SK-N-SH treated with all-trans-retinoic acid at 6 μM for 48 hours (cell line): Measurements from ENCODE around the gene TDRD9.

ENCODE experiments used
- RARB ChIP-seq: fragments of 250-450 bp; sonication (Bioruptor Pico); IDR thresholded peaks from 2 replicates; pipeline ENCODE4 v1.8.0; 2021; ENCODE audit warnings: mild to moderate bottlenecking, moderate library complexity
- ZC3H10 ChIP-seq: fragments of 250-450 bp; sonication (Bioruptor Pico); IDR thresholded peaks from 2 replicates; pipeline ENCODE4 v1.5.1; 2021; ENCODE audit warnings: mild to moderate bottlenecking, moderate library complexity
- TF ChIP-seq, protein P1 (sequence below): fragments of 250-450 bp; sonication (Bioruptor Pico); IDR thresholded peaks from 2 replicates; pipeline ENCODE4 v1.5.1; 2020; ENCODE audit warnings: low read depth, mild to moderate bottlenecking, moderate library complexity
- TF ChIP-seq, protein P2 (sequence below): fragments of 250-450 bp; sonication (Bioruptor Pico); IDR thresholded peaks from 2 replicates; pipeline ENCODE4 v1.8.0; 2021; ENCODE audit warnings: low read depth, mild to moderate bottlenecking, moderate library complexity, borderline replicate concordance

DNA sequence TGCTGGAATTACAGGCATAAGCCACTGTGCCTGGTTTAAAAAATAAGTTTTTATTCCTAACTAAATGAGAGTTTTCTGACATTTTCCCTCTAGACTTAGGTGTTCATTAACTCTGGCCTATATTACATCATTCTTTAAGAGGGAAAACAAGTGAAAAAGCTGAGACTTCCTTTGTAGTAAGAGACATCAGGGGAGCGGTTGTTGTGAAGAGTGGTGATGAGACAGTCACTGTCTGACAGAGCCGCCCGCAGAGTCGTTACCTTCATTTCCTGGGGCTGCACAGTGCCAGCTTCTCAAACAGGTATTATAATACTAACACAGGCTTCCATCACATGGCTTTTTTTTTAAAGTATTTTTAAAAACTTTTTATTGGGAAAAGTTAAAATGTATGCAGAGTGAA is 19.7 kb upstream of the TDRD9 start:
- no peak for TF ChIP-seq ZC3H10 (CRISPR knock-in tag)
- TF ChIP-seq, protein P1, sequence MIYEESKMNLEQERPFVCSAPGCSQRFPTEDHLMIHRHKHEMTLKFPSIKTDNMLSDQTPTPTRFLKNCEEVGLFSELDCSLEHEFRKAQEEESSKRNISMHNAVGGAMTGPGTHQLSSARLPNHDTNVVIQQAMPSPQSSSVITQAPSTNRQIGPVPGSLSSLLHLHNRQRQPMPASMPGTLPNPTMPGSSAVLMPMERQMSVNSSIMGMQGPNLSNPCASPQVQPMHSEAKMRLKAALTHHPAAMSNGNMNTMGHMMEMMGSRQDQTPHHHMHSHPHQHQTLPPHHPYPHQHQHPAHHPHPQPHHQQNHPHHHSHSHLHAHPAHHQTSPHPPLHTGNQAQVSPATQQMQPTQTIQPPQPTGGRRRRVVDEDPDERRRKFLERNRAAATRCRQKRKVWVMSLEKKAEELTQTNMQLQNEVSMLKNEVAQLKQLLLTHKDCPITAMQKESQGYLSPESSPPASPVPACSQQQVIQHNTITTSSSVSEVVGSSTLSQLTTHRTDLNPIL (CRISPR knock-in tag), result no peak
- TF ChIP-seq RARB (CRISPR knock-in tag), result no peak
- TF ChIP-seq, protein P2, sequence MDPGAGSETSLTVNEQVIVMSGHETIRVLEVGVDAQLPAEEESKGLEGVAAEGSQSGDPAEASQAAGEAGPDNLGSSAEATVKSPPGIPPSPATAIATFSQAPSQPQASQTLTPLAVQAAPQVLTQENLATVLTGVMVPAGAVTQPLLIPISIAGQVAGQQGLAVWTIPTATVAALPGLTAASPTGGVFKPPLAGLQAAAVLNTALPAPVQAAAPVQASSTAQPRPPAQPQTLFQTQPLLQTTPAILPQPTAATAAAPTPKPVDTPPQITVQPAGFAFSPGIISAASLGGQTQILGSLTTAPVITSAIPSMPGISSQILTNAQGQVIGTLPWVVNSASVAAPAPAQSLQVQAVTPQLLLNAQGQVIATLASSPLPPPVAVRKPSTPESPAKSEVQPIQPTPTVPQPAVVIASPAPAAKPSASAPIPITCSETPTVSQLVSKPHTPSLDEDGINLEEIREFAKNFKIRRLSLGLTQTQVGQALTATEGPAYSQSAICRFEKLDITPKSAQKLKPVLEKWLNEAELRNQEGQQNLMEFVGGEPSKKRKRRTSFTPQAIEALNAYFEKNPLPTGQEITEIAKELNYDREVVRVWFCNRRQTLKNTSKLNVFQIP (CRISPR knock-in tag), result no peak
